ENCODE results near the gene HAUS3. TPM values are rescaled to one million over a fixed set of nuclear protein-coding genes. Genes with fewer than 3 reads are reported as not detected.

HAUS3 gene
- polyA plus RNA-seq, 1 donor (not counting 4 experiments of a cell fraction or from before 2014, with no cell fraction given): 11.1 TPM

GRCh38 chr4:2255501-2256155 lies 13.7 kb upstream of the HAUS3 start:
- Histone ChIP-seq H4K20me1 (ENCODE audit: control insufficient read depth, extremely low read depth, insufficient read depth, low read length) (peaks cover 8% of the 10 kb centered on the region), H3K4me3 (ENCODE audit: control insufficient read depth in 2 of 3, extremely low read depth in 1 of 3, insufficient read depth in 2 of 3, low read depth in 1 of 3, low read length in 3 of 3) (no peak overlapping the region), H3K36me3 (ENCODE audit: control insufficient read depth in 2 of 2, extremely low read depth in 1 of 2, insufficient read depth in 2 of 2, low read length in 2 of 2) (peaks cover 4 to 28% of the 10 kb centered on the region in 2 experiments), H3K9ac (ENCODE audit: control insufficient read depth, extremely low read depth, insufficient read depth, low read length) (no peak overlapping the region), H3K4me1 (ENCODE audit: control insufficient read depth, extremely low read depth, insufficient read depth, low read length) (peaks cover 5% of the 10 kb centered on the region), H3K79me2 (ENCODE audit: control insufficient read depth, insufficient read depth, low read length) (peaks cover 9% of the 10 kb centered on the region), H3K9me3 (ENCODE audit: control insufficient read depth, low read depth, low read length) (no peaks in the 10 kb centered on the region), H3K27ac (ENCODE audit: control insufficient read depth, insufficient read depth, low read length) (no peak overlapping the region), H3K9me1 (ENCODE audit: control insufficient read depth, extremely low read depth, insufficient read depth, low read length) (no peaks in the 10 kb centered on the region), H3K4me2 (ENCODE audit: control insufficient read depth, extremely low read depth, insufficient read depth, low read depth, low read length) (no peak overlapping the region), H2AFZ (ENCODE audit: control insufficient read depth, low read length) (no peak overlapping the region), H3K27me3 (ENCODE audit: control insufficient read depth, extremely low read depth, insufficient read depth, low read length) (no peaks in the 10 kb centered on the region)
- dilution Hi-C loops (cut with MboI; ENCODE audit: extremely low pct_ligation_motif_present, low sequenced_read_pairs): no loop called here
- TF ChIP-seq CTCF (optimal IDR thresholded peaks at IDR 0.05 in 1 of 3, IDR thresholded peaks at IDR 0.05 in 1 of 3, conservative IDR thresholded peaks at IDR 0.05 in 1 of 3; ENCODE audit: extremely low read depth in 1 of 3, insufficient read depth in 2 of 3, low read length in 3 of 3) (no peak), EZH2 (IDR thresholded peaks at IDR 0.05; ENCODE audit: low read length) (no peak)
- FAIRE-seq: no peak
- no peak for DNase-seq (ENCODE audit: low read depth, low spot score)

GRCh38 chr4:2254665-2255500 lies 13.0 kb upstream of the HAUS3 start:
- Histone ChIP-seq H3K36me3 (ENCODE audit: control insufficient read depth in 2 of 2, extremely low read depth in 1 of 2, insufficient read depth in 2 of 2, low read length in 2 of 2) (peaks cover 4 to 32% of the 10 kb centered on the region in 2 experiments), H3K4me3 (ENCODE audit: control insufficient read depth in 2 of 3, extremely low read depth in 1 of 3, insufficient read depth in 2 of 3, low read depth in 1 of 3, low read length in 3 of 3) (no peak overlapping the region), H3K9ac (ENCODE audit: control insufficient read depth, extremely low read depth, insufficient read depth, low read length) (no peak overlapping the region), H4K20me1 (ENCODE audit: control insufficient read depth, extremely low read depth, insufficient read depth, low read length) (peaks cover 5% of the 10 kb centered on the region), H3K4me2 (ENCODE audit: control insufficient read depth, extremely low read depth, insufficient read depth, low read depth, low read length) (no peak overlapping the region), H3K27ac (ENCODE audit: control insufficient read depth, insufficient read depth, low read length) (no peak overlapping the region), H3K9me1 (ENCODE audit: control insufficient read depth, extremely low read depth, insufficient read depth, low read length) (no peaks in the 10 kb centered on the region), H3K9me3 (ENCODE audit: control insufficient read depth, low read depth, low read length) (no peaks in the 10 kb centered on the region), H3K27me3 (ENCODE audit: control insufficient read depth, extremely low read depth, insufficient read depth, low read length) (no peaks in the 10 kb centered on the region), H3K4me1 (ENCODE audit: control insufficient read depth, extremely low read depth, insufficient read depth, low read length) (no peaks in the 10 kb centered on the region), H2AFZ (ENCODE audit: control insufficient read depth, low read length) (no peak overlapping the region), H3K79me2 (ENCODE audit: control insufficient read depth, insufficient read depth, low read length) (peaks cover 4% of the 10 kb centered on the region)
- no peak for TF ChIP-seq CTCF (optimal IDR thresholded peaks at IDR 0.05 in 1 of 3, IDR thresholded peaks at IDR 0.05 in 1 of 3, conservative IDR thresholded peaks at IDR 0.05 in 1 of 3; ENCODE audit: extremely low read depth in 1 of 3, insufficient read depth in 2 of 3, low read length in 3 of 3)
- DNase-seq (ENCODE audit: low read depth, low spot score): no peak
- FAIRE-seq: no peak
- dilution Hi-C loops (cut with MboI; ENCODE audit: extremely low pct_ligation_motif_present, low sequenced_read_pairs): no loop called here
